ENCODE measurements around the gene LTBP3.

LTBP3 gene

DNA sequence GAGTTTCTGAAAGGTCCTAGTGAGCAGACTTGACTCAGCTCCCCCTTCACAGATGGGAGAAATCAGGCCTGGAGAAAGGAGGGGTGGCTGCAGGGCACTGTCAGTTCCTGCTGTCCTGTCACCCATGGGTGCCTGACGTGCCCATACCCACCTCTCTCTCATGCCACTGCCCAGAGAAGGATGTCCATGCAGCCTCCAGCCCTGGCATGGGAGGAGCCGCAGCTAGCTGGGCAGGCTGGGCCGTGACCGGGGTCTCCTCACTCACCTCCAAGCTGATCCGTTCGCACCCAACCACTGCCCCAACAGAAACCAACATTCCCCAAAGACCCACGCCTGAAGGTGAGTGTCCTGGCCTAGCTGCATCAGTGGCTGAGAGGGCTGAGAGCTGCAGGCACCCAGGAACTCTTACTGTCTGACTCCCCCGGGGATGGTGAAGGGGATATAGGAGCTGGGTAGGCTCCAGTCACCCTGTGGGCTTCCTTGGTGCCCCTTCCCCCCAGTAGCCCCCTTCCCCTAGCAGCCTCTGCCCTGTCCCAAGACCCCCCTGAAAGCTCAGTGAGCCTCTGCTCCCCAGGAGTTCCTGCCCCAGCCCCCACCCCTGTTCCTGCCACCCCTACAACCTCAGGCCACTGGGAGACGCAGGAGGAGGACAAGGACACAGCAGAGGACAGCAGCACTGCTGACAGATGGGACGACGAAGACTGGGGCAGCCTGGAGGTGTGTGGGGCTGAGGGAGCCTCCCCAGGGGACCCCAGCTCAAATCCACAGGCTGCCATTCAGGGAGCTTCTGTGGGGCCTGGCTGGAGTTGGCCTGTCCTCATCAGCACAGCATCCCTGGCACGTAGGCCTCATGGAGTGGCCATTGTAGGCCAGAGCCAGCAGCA lies 21.5 kb downstream of the LTBP3 start:
- no peak for DNase-seq (ENCODE audit: low read depth)
- H3K4me3 ChIP-seq (ENCODE audit: control insufficient read depth, low read depth, low read length), result no peak overlapping the region
- TF ChIP-seq, protein P1, sequence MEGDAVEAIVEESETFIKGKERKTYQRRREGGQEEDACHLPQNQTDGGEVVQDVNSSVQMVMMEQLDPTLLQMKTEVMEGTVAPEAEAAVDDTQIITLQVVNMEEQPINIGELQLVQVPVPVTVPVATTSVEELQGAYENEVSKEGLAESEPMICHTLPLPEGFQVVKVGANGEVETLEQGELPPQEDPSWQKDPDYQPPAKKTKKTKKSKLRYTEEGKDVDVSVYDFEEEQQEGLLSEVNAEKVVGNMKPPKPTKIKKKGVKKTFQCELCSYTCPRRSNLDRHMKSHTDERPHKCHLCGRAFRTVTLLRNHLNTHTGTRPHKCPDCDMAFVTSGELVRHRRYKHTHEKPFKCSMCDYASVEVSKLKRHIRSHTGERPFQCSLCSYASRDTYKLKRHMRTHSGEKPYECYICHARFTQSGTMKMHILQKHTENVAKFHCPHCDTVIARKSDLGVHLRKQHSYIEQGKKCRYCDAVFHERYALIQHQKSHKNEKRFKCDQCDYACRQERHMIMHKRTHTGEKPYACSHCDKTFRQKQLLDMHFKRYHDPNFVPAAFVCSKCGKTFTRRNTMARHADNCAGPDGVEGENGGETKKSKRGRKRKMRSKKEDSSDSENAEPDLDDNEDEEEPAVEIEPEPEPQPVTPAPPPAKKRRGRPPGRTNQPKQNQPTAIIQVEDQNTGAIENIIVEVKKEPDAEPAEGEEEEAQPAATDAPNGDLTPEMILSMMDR (IDR thresholded peaks at IDR 0.05; ENCODE audit: control insufficient read depth, insufficient read depth, low read depth, low read length, missing control alignments), result no peak

DNA sequence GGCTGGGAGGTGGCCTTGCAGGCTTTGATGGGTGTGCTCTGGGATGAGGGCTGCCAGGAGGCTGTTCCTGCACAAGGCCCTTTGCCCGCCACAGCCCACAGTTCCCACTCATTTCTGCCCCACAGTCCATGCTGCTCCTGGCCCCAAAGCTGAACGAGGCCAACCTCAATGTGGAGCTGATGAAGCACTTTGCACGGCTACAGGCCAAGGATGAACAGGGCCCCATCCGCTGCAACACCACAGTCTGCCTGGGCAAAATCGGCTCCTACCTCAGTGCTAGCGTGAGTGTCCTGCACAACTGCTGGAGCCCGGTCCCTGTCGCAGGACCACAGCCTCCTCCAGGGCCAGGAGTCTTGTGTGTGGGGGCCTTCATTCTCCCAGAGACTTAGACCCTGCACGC lies 23.1 kb downstream of the LTBP3 start:
- no peak overlapping the region for H3K4me3 ChIP-seq (ENCODE audit: control insufficient read depth, low read depth, low read length)
- TF ChIP-seq, protein P1 (IDR thresholded peaks at IDR 0.05; ENCODE audit: control insufficient read depth, insufficient read depth, low read depth, low read length, missing control alignments), result no peak
- DNase-seq (ENCODE audit: low read depth), result no peak

GRCh38 chr11:65532388-65533064 lies 25.6 kb downstream of the LTBP3 start:
- no peak for DNase-seq (ENCODE audit: low read depth)
- no peak overlapping the region for H3K4me3 ChIP-seq (ENCODE audit: control insufficient read depth, low read depth, low read length)
- TF ChIP-seq, protein P1 (IDR thresholded peaks at IDR 0.05; ENCODE audit: control insufficient read depth, insufficient read depth, low read depth, low read length, missing control alignments), result no peak

- H3K4me3 ChIP-seq (ENCODE audit: control insufficient read depth, low read depth, low read length), result no peak overlapping the region
- TF ChIP-seq, protein P1 (IDR thresholded peaks at IDR 0.05; ENCODE audit: control insufficient read depth, insufficient read depth, low read depth, low read length, missing control alignments), result peak; percentile 27
- no peak for DNase-seq (ENCODE audit: low read depth)
Measured at GRCh38 chr11:65530157-65530496, 28.0 kb downstream of the LTBP3 start.

DNA sequence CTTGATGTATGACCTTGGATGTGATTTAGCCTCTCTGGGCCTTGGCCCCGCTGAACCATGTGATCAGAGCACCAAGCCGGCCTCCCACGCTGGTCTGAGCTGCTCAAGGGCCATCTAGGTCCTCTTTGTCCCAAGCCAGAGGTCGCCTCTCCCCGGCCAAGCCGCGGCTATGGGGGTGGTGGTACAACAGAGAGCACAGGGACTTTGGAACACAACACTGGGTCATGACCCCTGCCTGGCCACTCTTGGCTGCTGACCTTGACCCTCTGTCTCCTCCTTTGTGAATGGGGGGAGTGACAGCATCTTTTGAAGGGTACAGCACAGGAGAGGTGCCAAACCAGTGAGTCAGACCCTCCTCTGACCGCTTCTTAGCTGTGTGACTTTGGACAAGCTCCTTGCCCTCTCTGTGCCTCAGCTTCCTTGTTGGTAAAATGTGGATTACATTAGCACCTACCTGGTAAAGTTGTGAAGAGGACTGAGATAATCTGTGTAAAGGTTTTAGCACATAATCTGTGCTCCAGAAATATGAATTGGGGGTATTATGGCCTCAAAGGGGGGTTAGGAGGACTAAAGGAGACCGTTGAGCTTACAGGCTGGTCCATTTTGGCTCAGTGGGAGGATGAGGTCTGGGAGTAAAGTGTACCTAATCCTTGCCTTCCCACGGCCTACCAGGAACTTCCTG lies 28.5 kb downstream of the LTBP3 start:
- TF ChIP-seq, protein P1 (IDR thresholded peaks at IDR 0.05; ENCODE audit: control insufficient read depth, insufficient read depth, low read depth, low read length, missing control alignments), result no peak
- no peak overlapping the region for H3K4me3 ChIP-seq (ENCODE audit: control insufficient read depth, low read depth, low read length)
- DNase-seq (ENCODE audit: low read depth), result no peak

DNA sequence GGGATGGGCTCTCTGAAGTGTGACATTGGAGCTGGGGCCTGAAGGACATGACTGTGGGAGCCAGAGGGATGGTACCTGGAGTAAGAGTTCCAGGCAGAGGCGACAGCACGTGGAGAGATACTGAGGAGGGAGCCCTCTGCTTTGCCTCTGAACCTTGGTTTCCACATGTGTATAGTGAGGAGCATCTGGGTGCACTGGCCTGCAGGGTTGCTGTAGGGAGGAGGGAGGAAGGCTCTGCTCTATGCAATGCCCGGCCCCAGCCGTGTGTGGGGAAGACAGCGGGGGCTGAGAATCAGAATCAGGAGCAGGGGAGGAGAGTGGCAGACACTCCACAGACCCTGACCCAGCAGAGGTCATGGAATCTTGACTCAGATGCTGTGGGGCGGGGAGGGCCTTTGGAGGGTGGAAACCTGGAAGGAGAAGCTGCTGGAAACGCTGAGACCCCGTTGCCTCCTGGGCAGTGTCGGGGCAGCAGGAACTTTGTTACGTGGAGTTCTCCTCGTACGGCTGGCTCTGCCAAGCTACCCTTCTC lies 29.3 kb downstream of the LTBP3 start:
- no peak overlapping the region for H3K4me3 ChIP-seq (ENCODE audit: control insufficient read depth, low read depth, low read length)
- TF ChIP-seq, protein P1 (IDR thresholded peaks at IDR 0.05; ENCODE audit: control insufficient read depth, insufficient read depth, low read depth, low read length, missing control alignments), result no peak
- no peak for DNase-seq (ENCODE audit: low read depth)
